ENCODE measurements around the gene PLPP1.

PLPP1 gene

DNA sequence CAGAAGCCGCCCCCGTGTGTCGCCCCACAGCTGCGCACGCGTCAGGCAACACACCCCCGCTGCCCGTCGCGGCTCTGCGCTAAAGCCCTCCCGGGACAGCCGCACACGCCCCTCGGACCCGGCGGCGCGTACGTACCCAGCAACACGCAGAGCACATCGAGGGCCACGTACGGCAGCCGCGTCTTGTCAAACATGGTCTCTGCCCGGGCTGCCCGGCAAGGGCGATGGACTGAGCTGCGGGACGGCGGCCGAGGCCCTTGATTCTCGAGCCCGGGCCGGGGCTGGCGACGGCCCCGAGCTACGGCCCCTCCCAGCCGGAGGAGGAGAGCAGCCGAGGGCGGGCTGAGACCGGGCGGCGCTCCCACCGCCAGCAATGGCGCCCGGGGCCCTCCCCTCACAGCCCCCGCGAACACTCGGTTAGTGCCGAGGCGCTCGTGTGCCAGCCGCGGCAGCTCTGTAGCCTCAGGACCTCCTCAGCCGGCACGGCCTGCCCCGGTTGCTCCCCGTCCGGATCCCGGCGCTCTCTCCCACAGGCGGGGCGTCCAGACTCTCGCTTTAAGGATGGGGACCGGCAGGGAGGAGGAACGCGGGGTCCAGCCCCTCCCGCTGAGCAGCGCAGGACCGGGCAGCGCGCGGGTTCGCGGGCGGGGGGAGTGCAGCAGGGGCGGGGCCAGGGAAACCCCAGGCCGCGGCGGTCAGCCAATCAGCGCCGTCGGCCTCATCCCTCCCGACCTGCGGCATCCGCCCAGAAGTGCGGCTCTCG is at the start of gene PLPP1:
Gene PLPP1 (minus strand): TSS at position 529 of the 763 bp plus-strand sequence. CDS start 335 bp downstream, at position 194.
- DNase-seq, result peak; percentile 87

DNA sequence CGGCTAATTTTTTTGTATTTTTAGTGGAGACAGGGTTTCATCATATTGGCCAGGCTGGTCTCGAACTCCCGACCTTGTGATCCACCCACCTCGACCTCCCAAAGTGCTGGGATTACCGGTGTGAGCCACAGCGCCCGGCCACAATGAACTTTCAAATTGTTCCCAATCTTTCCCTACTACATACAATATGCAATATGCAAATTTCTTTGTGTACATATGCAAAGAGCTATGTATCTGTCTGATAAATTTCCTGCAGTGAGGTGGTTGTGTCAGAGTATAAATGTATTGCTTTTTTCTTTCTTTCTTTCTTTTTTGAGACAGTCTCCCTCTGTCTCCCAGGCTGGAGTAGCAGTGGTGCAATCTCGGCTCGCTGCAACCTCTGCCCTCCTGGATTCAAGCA is 48.8 kb upstream of the PLPP1 start:
- no peak for DNase-seq

DNA sequence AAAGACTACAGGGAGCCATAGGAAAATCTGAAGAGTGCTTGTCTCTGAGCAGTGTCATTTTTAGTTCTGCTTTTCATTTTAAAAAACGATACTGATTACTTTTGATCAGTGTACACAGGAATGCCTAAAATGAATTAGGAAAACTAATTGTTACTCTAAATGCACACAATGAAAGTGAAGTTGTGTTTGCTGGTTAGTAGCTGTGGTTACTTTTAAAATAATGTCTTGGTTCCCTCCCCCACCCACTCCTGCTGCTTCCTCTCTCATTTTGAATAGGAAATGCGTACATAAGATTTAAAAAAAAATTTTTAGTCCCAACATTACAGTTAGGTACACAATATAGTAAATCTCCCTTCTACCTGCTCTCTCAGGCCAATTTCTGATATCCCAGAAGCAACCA is 47.5 kb upstream of the PLPP1 start:
- peak; percentile 42 for DNase-seq

DNA sequence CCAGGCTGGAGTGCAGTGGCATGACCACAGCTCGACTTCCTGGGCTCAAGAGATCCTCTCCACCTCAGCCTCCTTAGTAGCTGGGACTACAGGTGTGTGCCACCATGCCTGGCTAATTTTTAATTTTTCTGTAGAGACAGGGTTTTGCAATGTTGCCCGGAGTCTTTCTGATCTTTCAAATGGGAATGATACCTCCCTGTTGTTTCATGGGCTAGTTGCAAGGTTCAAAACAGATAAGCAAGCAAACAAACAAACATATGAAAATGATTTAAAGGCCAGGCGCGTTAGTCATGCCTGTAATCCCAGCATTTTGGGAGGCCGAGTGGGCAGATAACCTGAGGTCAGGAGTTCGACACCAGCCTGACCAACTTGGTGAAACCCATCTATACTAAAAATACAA is 45.3 kb upstream of the PLPP1 start:
- no peak for DNase-seq

DNA sequence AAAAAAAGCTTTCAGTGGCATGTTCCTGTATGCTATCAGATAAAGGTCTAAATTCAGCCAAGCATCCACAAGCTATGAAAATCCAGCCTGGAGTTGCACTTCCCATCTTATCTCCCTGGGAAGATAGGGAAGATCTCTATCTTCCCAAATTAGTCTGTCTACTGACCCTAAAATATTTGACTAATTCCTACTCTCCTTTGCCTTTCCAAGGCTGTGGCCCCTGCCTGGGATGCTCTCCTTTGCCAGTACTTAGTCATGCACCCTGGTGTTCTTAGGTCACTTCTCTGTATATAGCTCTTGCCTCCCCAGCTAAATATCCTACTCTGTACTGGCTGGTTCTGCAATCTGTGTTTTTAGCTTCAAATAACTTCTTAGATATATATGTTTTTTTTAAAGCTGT is 44.0 kb upstream of the PLPP1 start:
- DNase-seq, result no peak

DNA sequence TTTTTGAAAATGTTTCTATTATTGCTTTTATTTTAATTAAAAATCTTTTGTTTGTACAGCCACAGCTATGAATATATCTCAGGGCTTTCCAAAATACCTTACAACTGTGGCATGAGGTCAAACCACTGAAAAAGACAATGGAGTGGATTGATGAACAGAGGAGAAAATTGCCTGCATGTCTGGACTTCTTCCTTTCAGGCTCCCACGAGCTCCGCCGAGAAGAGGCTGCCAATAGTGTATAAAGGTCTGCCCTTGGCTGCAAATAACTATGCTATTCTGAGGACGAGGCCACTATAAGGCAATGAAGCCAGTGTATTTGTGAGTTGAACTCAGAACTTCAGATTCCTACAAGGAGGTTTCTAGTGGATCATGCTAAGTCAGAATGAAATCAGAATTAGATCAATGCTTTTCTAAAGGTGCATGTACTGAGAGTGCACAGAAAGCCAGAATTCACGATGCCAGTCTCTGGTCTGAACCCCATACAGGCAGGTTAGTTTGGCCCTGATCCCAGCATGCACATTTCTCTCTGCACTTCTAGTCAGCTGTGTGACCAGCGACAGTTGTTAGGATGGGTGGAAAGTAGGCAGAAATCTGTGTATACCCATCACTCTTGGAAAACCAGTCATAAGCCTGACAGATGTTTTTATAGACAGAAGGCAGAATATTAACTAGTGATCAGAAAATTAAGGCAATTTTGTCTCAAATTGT is 42.7 kb upstream of the PLPP1 start:
- DNase-seq, result no peak

DNA sequence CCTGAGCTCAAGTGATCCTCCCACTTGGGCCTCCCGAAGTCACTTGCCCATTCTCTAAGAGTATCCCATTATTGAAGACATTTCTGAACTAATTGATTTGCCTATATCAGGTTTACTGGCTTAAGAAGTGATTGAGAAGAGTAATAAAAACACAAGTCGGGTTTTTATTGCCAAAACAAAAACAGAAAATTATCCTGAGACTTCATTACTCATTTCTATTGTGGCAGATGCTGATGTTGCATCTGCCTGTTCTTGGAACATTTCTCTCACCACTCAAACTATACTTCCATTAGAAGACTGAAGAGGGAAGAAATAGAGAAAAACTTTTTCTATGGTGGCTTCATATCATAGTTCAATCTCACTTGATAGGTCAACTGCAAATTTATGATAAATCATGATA is 41.9 kb upstream of the PLPP1 start:
- DNase-seq, result no peak

DNA sequence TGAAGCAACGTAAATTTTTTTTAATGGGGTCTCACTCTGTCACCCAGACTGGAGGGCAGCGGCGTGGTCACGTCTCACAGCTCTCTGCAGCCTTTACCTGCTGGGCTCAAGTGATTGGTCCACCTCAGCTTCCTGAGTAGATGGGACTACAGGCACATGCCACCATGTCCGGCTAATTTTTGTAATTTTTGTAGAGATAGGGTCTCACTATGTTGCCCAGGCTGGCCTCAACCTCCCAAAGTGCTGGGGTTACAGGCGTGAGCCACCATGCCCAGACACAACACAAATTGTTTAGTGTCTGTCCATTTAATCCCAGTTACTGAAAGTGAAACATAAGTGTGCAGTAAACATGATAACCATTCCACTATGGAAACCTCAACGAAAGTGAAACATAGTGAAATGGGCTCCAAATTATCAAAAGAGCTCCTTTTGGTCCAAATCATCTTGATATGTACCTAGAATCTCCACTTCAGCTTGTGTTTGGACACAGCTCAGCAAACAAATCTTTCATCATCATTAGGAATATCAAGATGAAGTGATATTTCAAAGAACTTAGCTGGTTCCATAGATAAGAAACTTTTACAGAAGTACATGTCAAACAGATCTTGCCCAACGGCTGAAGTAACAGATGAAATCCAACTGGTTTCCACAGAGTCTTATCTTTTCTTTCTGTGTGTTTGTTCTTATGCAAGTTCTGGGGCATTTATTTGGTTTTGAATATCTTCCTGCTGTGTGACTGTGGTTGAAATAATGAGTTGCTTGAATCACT is 41.2 kb upstream of the PLPP1 start:
- DNase-seq, result peak; percentile 19

DNA sequence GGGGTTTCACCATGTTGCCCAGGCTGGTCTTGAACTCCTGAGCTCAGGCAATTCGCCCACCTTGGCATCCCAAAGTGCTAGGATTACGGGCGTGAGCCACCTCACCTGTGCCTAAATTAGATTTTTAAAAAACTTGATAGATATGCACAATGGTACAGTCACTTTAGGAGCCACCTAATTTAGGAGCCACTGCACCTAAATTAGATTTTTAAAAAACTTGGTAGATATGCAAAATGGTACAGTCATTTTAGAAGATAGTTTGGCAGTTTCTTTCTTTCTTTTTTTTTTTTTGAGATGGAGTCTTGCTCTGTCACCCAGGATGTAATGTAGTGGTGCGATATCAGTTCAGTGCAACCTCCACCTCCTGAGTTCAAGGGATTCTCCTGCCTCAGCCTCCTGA is 37.8 kb upstream of the PLPP1 start:
- no peak for DNase-seq

DNA sequence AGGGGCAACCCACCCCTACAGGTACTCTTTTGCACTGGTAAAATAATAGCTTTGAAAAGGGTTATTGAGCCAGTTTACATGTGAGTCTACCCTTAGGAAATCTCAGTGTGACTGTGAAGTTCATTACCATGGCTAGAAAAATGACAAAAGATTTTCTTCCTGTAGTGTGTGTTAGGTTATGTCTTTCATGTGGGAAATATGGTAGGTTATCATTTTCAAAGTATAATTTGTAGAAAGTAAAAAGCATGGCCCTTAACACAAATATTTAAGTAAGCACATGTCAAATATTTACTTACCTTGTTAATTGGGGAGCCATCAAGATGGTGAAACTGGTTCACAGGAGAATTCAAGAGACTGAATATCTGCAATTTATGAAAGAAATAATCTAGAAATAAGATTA is 37.3 kb upstream of the PLPP1 start:
- DNase-seq, result no peak

DNA sequence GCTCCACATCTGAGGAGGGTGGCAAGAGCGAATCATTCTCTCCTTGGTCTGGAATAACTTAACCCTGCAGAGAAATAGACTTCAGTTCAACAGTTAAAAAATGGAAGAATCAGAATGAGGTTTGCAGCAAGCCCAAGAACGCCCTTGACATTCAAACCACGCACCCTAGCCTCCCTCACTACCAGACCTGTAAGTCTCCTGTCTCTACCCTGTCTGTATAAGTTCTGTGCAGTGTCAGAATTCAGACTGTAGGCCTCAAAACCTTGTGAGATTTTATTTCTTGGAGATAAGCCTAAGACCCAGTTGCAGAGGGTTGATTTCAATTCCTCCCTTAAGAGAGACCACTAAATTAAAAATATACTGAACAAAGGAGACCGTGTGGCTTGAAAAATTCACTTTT is 35.8 kb upstream of the PLPP1 start:
- no peak for DNase-seq

DNA sequence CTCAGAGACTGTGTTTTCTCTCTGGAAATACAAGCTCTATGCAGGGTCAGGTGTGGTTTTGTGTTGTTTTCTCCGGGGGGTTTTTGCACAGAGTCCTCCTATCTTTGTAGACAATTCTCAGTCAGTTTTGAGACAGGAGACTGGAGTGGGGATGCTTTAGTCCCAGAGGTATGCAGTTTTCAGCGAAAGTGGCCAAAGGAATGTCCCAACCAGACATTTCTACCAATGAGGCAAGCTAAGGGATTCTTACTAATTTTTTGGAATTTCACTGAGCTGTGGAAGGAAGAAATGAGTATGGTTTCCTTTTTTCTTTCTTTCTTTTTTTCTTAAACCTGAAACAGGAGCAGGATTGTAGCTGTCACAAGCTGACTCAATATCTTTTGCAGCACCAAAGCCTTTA is 35.3 kb upstream of the PLPP1 start:
- DNase-seq, result no peak

DNA sequence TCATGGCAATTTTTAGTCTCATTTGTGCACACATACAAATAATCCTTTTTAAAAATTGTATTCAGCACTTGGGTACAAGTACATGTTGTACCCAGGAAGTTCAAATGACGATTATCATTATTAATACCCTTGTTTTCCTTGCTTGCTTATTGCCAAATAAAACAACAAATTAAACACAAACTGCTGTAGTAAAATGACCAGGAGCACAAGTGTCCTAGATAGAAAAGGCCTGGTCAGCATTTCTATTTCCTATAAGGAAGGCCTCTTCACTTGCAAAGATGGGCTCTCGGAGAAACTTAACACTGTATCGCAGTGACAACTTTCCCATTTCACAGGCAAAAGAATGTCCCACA is 34.7 kb upstream of the PLPP1 start:
- no peak for DNase-seq

DNA sequence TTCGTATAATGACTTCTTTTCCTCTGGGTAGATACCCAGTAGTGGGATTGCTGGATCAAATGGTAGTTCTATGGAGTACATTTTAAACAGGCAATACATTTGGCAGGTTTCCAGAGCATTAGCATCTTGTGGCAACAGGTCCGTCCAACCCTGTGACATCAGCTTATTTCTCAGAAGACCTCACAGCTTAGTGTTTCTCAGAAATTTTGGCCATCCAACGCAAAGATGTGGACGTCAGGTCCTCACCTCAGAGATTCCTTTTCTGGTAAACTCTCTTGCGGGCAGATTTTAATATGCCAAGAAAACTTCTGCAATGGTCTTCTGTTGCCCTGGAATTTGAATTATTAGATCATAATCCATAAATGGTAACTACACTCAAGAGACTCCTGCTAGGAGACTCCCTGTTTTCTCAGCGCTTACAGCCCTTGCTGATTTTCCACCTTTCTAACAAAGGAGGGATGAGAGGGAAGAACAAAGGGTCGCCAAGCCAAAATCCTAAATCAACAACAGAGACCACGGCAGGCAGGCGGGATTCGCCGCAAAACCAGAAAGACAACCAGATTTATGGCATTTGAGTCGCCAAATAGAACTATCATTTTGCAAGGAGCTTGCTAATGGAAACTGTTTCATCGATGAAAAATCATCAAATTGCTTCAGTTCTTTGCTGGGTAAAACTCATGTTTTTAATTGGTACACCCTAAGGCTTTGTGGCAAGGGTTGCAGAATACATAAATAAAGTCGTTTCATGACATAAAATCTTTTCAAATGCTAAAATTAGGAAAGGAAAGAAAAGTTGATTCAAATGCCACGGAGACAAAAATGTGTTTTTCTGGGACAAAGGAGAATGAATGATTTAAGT is 34.1 kb upstream of the PLPP1 start:
- DNase-seq, result no peak

DNA sequence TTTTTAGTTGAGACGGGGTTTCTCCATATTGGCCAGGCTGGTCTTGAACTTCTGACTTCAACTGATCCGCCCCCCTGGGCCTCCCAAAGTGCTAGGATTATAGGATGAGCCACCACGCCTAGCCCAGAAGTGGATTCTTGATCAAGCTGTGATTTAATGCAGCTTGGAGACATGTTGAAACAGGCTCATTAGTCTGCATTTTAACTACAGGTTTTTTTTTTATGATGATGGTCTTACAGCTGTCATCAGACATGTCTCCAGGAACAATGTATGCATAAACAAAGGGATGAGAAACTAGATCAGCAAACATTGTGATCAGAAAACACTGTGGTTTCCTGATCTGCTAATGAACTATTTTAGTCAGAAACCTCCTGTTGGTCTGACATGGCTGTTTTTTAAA is 30.0 kb upstream of the PLPP1 start:
- DNase-seq, result no peak

DNA sequence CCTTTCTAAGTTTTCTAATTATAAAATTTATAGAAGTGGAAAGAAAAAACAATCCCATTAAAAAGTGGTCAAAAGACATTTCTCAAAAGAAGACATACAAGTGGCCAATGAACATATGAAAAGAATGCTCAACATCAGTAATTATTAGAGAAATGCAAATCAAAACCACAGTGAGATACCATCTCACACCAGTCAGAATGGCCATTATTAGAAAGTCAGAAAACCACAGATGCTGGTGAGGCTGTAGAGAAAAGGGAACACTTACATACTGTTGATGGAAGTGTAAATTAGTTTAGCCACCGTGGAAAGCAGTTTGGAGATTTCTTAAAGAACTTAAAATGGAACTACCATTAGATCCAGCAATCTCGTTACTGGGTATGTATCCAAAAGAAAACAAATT is 23.7 kb upstream of the PLPP1 start:
- DNase-seq, result no peak

DNA sequence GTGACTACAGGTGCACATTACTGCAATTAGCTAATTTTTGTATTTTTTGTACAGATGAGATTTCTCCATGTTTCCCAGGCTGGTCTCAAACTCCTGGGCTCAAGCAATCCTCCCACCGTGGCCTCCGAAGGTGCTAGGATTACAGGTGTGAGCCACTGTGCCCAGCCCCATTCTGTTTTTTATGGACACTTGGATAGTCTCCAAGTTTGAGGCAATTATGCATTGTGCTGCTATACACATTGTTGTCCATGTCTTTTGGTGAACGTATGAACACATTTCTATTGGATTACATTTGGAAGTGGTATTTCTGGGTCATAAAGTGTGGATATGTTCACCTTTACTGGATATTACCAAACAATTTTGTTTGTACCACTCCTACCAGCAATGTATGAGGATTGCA is 22.4 kb upstream of the PLPP1 start:
- no peak for DNase-seq

DNA sequence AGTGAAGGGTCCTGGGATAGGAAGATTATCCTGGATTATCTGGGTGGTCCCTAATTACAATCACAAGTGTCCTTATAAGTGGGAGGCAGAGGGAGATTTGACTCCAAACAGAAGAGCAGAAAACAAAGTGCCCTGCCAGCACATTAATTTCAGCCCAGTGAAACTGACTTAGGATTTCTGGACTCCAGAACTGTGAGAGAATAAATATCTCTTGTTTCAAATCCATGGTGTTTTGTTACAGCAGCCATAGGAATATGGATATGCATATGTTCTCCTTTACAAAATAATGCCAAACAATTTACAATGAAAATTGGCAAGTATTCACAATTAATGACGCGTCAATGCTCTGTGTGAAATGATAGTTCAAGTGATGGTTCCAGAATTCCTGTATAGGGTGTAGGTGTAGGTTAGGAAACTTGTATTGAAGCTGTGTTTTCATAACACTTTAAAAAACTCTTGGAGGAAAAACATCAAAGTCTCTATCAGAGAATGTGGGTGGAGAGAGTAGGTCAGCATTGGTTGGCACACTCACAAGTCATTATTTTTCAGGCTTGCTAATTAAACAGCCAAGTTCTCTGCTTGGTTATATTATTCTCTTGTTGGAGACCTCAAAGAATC is 19.9 kb upstream of the PLPP1 start:
- DNase-seq, result no peak

DNA sequence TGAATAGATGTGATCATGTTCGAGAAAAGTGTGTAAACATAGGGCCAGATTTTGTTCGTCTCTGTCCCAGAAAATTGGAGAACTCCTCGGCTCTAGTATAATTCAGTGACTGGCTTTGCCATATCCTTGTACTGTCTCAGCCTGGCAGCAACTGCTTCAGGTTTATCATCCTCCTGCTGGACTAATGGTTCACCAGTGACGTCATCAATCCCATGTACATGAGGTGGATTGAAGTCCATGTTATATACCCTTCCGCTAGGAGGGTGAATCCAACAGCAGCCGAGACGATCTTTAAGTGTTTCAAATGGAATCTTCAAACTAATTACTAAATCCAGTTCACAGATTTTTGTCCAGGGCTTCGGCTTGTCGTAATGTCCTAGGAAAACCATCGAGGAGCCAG is 17.1 kb upstream of the PLPP1 start:
- DNase-seq, result no peak

DNA sequence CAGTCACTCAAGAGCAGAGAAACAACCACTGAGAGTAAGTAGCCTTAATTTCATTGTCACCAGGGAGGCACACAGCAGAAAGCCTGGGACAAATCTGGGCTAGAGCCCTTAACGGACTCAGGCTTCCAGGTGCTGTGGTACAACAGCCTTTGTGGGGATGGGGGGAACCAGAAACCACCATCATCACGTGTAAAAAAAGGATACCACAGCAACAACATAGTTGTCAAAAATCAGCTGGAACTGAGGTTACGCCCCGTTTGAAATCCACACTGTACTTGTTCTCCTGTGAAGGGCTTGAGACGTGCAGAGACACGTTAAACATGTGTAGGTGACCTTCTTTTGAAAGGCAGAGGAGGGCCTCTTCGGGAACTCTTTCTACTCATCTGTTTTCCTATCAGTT is 16.6 kb upstream of the PLPP1 start:
- DNase-seq, result no peak

DNA sequence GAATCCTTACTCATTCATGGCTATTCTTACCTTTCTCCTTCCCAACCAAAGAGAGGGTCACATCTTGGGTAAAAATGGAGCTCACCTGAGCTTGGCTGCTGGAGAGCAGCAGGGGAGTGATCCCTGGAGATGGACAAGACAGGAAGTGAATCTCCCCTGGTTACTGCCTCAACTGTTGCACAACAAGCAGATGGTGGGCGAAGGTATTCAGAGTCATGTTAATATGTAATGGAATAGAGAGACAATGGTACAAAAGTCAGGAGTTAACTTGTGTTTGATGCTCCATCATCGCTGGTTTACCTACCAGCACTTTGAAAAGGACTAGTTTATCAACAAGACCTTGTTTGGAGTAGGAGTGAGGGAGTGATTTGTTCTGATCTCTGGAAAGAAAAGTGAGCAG is 13.0 kb upstream of the PLPP1 start:
- no peak for DNase-seq

DNA sequence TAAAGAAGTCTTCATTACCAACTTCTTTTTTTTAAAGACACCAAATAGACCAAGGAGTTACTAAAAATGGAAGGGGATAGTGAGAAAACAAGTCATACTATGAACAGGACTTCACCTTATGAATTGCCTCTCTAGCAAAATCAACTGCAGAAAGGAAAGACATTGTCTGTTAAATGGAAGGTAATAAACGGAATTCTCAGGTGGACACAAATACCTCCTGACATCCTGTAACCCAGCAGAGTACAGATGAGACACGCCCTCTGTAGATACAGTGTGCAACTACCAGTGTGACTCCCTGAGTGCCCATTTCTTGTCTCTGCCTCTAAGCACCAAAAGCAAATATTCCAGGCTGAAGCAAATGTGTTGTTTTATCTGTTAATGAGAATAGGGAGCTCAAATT is 12.2 kb upstream of the PLPP1 start:
- DNase-seq, result no peak

DNA sequence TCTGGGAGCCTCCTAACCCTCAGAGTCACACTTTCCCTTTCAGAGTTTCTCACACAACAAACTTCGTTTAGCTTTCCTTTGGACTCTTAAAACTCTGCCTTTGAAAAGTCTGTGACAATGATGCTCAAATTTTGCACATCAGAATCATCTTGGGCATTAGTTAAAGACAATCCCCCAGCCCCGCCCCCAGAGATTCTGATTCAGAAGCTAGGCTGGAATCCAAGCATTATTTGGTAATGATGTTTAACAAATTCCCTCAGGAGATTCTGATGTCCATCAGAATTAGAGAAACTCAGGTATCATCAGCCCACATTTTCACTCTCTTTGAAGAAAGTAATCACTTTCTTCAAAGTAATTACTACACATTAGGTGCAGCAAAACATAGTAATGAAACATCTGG is 9.6 kb upstream of the PLPP1 start:
- no peak for DNase-seq
